Neural cell (in vitro differentiated cells): ENCODE measurements around the gene LHPP. TPM values are rescaled to one million over a fixed set of nuclear protein-coding genes. Genes with fewer than 3 reads are reported as not detected.

Experiments used
- H2AFZ ChIP-seq: fragments of 200-600, 300-800 bp; sonication (generic), shearing (Covaris generic); 2 replicates; pipeline ENCODE4 v1.6.0; 2014; ENCODE audit warnings: low read depth, mild to moderate bottlenecking, antibody characterized with exemption, low read length, moderate library complexity
- H3F3A ChIP-seq: fragments of 200-600 bp; shearing (Covaris generic); 2 replicates; pipeline ENCODE4 v1.6.1; 2016; ENCODE audit warnings: mild to moderate bottlenecking, moderate library complexity, mixed read lengths, antibody characterized with exemption, low read length; ENCODE audit not compliant: insufficient read depth, poor library complexity, severe bottlenecking
- H3K27ac ChIP-seq: fragments of 200-600, 300-800 bp; sonication (generic), shearing (Covaris generic); 2 replicates; pipeline ENCODE4 v1.5.1; 2014; ENCODE audit warnings: mild to moderate bottlenecking, low read length, moderate library complexity
- H3K27me3 ChIP-seq: fragments of 300-800, 200-600 bp; sonication (generic), shearing (Covaris generic); 2 replicates; pipeline ENCODE4 v1.6.0; 2014; ENCODE audit warnings: mild to moderate bottlenecking, low read depth, low read length, moderate library complexity; ENCODE audit not compliant: insufficient read depth
- H3K36me3 ChIP-seq: fragments of 300-800, 200-600 bp; sonication (generic), shearing (Covaris generic); 2 replicates; pipeline ENCODE4 v1.5.1; 2014; ENCODE audit warnings: mild to moderate bottlenecking, antibody characterized with exemption, low read length, moderate library complexity; ENCODE audit not compliant: insufficient read depth
- H3K4me2 ChIP-seq: fragments of 300-800, 200-600 bp; sonication (generic), shearing (Covaris generic); 2 replicates; pipeline ENCODE4 v1.6.0; 2014; ENCODE audit warnings: mild to moderate bottlenecking, low read length
- H3K4me3 ChIP-seq: fragments of 300-800, 200-600 bp; sonication (generic), shearing (Covaris generic); 2 replicates; pipeline ENCODE4 v1.5.1; 2014; ENCODE audit warnings: mild to moderate bottlenecking, low read length, moderate library complexity
- H3K79me2 ChIP-seq: fragments of 200-600 bp; shearing (Covaris generic); replicated peaks from 2 replicates; pipeline ENCODE4 v1.6.0; 2014; ENCODE audit warnings: mild to moderate bottlenecking, low read length, moderate library complexity; ENCODE audit not compliant: insufficient read depth
- H3K9ac ChIP-seq: fragments of 300-800, 200-600 bp; sonication (generic), shearing (Covaris generic); 2 replicates; pipeline ENCODE4 v1.6.1; 2016; ENCODE audit warnings: mild to moderate bottlenecking, low read length, mixed read lengths
- H3K9me2 ChIP-seq: fragments of 200-600 bp; shearing (Covaris generic); 2 replicates; pipeline ENCODE4 v1.6.1; 2016; ENCODE audit warnings: mild to moderate bottlenecking, low read length, mixed read lengths; ENCODE audit not compliant: insufficient read depth
- H3K9me3 ChIP-seq: fragments of 200-600, 300-800 bp; sonication (generic), shearing (Covaris generic); 2 replicates; pipeline ENCODE4 v1.6.1; 2016; ENCODE audit warnings: mild to moderate bottlenecking, mixed run types, low read length, moderate library complexity, mixed read lengths
- H4K20me1 ChIP-seq: fragments of 200-600 bp; shearing (Covaris generic); 2 replicates; pipeline ENCODE4 v1.6.1; 2016; ENCODE audit warnings: mild to moderate bottlenecking, mixed run types; ENCODE audit not compliant: insufficient read depth
- CTCF ChIP-seq: fragments of 450-650 bp; IDR thresholded peaks from 2 replicates; pipeline ENCODE4 v1.5.1; 2014; ENCODE audit warnings: antibody characterized with exemption, mild to moderate bottlenecking, moderate library complexity; ENCODE audit not compliant: poor library complexity, severe bottlenecking
- EP300 ChIP-seq: fragments of 450-650 bp; conservative IDR thresholded peaks from 2 replicates; pipeline ENCODE4 v1.6.1; 2014; ENCODE audit warnings: antibody characterized with exemption, mild to moderate bottlenecking, moderate library complexity; ENCODE audit not compliant: poor library complexity, severe bottlenecking
- EZH2 ChIP-seq: fragments of 200-600, 300-800 bp; shearing (Covaris generic), sonication (generic); IDR thresholded peaks from 2 replicates; pipeline ENCODE4 v1.6.1; 2014; ENCODE audit warnings: antibody characterized with exemption, low read length, borderline replicate concordance, mild to moderate bottlenecking; ENCODE audit not compliant: insufficient read depth, poor library complexity, severe bottlenecking
- MXI1 ChIP-seq: fragments of 450-650 bp; conservative IDR thresholded peaks from 2 replicates; pipeline ENCODE4 v1.6.1; 2014; ENCODE audit warnings: antibody characterized with exemption, mild to moderate bottlenecking; ENCODE audit not compliant: poor library complexity, severe bottlenecking
- POLR2AphosphoS5 ChIP-seq: IDR thresholded peaks from 2 replicates; pipeline ENCODE4 v1.6.1; 2012
- RAD21 ChIP-seq: fragments of 450-650 bp; conservative IDR thresholded peaks from 2 replicates; pipeline ENCODE4 v1.6.1; 2014; ENCODE audit warnings: antibody characterized with exemption, mild to moderate bottlenecking, moderate library complexity
- SMC3 ChIP-seq: fragments of 450-650 bp; conservative IDR thresholded peaks from 2 replicates; pipeline ENCODE4 v1.6.1; 2014; ENCODE audit warnings: antibody characterized with exemption, mild to moderate bottlenecking, moderate library complexity; ENCODE audit not compliant: poor library complexity
- TAF1 ChIP-seq: IDR thresholded peaks from 2 replicates; pipeline ENCODE4 v1.6.1; 2012; ENCODE audit warnings: low read depth
- polyA plus RNA-seq: library from polyadenylated mRNA; depleted of rRNA; stranded (reverse); fragments of >200 nt; gene quantifications from 2 replicates; pipeline ENCODE4 v1.2.3, GENCODE V29; 2014
- TF ChIP-seq, protein P1 (sequence below): IDR thresholded peaks from 2 replicates; pipeline ENCODE4 v1.6.1; 2012; ENCODE audit warnings: borderline replicate concordance

Gene LHPP
- polyA plus RNA-seq, 1 donor from 2014 or later: 16.0 TPM

DNA sequence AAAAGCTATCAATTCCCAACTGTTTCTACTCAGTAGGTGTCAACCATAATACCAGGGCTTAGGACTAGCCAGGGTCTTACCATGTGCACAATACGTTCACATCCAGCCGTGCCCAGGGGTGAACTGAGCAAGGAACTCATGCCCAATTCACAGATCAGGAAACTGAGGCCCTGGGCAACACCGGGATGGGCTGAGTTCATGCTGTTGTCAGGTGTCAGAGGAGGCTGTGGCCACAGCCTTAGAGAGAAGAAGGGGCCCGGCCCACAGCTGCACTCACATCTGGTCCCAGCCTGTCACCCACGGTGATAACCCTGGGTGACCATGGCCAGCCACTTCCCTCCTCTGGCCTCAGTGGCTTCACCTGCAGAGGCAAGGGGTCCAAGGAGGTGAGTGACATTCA is 190.6 kb downstream of the LHPP start:
- no peak for TF ChIP-seq EZH2
- TF ChIP-seq EP300: no peak
- Histone ChIP-seq H3K27ac (no peak overlapping the region), H3K79me2 (no peaks in the 10 kb centered on the region)

DNA sequence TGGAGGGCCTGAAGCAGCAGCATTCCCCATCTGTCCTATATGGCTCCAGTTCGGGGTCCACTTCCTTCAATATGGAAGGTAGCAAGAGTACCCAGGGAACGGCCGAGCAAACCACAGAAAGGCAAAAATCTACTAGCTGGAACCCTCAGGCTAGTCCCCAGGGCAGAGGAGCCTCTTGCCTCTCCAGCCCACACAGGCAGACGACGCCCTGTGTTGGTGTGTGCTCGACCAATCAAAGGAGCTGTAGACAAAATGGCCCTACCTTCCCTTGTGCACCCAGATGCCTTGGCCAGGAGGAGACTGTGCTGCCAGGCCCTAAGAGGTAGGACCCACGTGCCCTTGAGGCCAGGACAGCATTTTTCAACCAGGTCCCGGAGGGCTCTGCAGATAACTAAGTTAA is 191.1 kb downstream of the LHPP start:
- H3K9me3 ChIP-seq: no peaks in the 10 kb centered on the region
- H3K4me2 ChIP-seq: no peak overlapping the region
- no peak overlapping the region for H2AFZ ChIP-seq
- H3K36me3 ChIP-seq: no peaks in the 10 kb centered on the region
- H3K4me3 ChIP-seq: no peak overlapping the region
- TF ChIP-seq CTCF: no peak
- TF ChIP-seq EZH2: no peak
- no peak for TF ChIP-seq MXI1
- no peak for TF ChIP-seq EP300
- TF ChIP-seq RAD21: no peak
- no peak for TF ChIP-seq TAF1
- TF ChIP-seq, protein P1, sequence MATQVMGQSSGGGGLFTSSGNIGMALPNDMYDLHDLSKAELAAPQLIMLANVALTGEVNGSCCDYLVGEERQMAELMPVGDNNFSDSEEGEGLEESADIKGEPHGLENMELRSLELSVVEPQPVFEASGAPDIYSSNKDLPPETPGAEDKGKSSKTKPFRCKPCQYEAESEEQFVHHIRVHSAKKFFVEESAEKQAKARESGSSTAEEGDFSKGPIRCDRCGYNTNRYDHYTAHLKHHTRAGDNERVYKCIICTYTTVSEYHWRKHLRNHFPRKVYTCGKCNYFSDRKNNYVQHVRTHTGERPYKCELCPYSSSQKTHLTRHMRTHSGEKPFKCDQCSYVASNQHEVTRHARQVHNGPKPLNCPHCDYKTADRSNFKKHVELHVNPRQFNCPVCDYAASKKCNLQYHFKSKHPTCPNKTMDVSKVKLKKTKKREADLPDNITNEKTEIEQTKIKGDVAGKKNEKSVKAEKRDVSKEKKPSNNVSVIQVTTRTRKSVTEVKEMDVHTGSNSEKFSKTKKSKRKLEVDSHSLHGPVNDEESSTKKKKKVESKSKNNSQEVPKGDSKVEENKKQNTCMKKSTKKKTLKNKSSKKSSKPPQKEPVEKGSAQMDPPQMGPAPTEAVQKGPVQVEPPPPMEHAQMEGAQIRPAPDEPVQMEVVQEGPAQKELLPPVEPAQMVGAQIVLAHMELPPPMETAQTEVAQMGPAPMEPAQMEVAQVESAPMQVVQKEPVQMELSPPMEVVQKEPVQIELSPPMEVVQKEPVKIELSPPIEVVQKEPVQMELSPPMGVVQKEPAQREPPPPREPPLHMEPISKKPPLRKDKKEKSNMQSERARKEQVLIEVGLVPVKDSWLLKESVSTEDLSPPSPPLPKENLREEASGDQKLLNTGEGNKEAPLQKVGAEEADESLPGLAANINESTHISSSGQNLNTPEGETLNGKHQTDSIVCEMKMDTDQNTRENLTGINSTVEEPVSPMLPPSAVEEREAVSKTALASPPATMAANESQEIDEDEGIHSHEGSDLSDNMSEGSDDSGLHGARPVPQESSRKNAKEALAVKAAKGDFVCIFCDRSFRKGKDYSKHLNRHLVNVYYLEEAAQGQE: no peak
- TF ChIP-seq POLR2AphosphoS5: no peak
- no peak for TF ChIP-seq SMC3
- H3K9ac ChIP-seq: no peak overlapping the region
- H4K20me1 ChIP-seq: no peaks in the 10 kb centered on the region
- H3F3A ChIP-seq: no peaks in the 10 kb centered on the region
- H3K9me2 ChIP-seq: no peaks in the 10 kb centered on the region
- H3K27ac ChIP-seq: no peak overlapping the region
- H3K27me3 ChIP-seq: no peaks in the 10 kb centered on the region
- H3K79me2 ChIP-seq: no peaks in the 10 kb centered on the region

More for the DNA sequence above, 190.6 kb downstream of the LHPP start:
- Histone ChIP-seq H2AFZ (no peak overlapping the region), H3K27me3 (no peaks in the 10 kb centered on the region), H3K4me2 (no peak overlapping the region), H4K20me1 (no peaks in the 10 kb centered on the region), H3F3A (no peaks in the 10 kb centered on the region), H3K36me3 (no peaks in the 10 kb centered on the region), H3K9ac (no peak overlapping the region), H3K4me3 (no peak overlapping the region), H3K9me3 (no peaks in the 10 kb centered on the region), H3K9me2 (no peaks in the 10 kb centered on the region)

DNA sequence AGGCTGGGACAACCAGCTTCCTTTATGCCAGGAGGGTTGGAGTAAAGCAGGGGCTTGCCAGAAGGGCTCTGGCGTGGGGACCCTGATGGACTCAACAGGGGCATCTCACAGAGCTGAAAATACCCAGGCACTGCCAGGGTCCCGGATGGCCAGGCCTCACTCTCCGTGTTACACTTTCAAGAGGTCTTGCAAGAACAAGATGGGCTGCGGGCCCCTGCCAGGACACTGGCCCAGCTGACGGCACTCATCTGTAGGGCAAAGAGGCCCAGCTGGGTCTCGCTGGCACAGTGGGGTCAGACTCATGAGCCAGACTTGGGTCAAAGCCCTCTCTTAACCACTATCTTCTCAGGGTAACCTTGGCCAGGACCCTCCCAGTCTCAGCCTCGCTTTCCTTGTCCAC is 191.7 kb downstream of the LHPP start:
- Histone ChIP-seq H3K36me3 (no peaks in the 10 kb centered on the region), H4K20me1 (no peaks in the 10 kb centered on the region), H2AFZ (no peak overlapping the region), H3K4me2 (no peak overlapping the region), H3K9me2 (no peaks in the 10 kb centered on the region), H3K27me3 (no peaks in the 10 kb centered on the region), H3K9ac (no peak overlapping the region), H3K27ac (no peak overlapping the region), H3K79me2 (no peaks in the 10 kb centered on the region), H3K4me3 (no peak overlapping the region), H3F3A (no peaks in the 10 kb centered on the region), H3K9me3 (no peaks in the 10 kb centered on the region)
- no peak for TF ChIP-seq CTCF
- TF ChIP-seq EZH2: no peak
- no peak for TF ChIP-seq SMC3
